Measurements from ENCODE around the gene PHKA1. TPM values are rescaled to one million over a fixed set of nuclear protein-coding genes. Genes with fewer than 3 reads are reported as not detected.

The PHKA1 gene
- total RNA-seq, 1 experiment from 2014 or later, result 15.3 TPM

- TF ChIP-seq, protein P1, sequence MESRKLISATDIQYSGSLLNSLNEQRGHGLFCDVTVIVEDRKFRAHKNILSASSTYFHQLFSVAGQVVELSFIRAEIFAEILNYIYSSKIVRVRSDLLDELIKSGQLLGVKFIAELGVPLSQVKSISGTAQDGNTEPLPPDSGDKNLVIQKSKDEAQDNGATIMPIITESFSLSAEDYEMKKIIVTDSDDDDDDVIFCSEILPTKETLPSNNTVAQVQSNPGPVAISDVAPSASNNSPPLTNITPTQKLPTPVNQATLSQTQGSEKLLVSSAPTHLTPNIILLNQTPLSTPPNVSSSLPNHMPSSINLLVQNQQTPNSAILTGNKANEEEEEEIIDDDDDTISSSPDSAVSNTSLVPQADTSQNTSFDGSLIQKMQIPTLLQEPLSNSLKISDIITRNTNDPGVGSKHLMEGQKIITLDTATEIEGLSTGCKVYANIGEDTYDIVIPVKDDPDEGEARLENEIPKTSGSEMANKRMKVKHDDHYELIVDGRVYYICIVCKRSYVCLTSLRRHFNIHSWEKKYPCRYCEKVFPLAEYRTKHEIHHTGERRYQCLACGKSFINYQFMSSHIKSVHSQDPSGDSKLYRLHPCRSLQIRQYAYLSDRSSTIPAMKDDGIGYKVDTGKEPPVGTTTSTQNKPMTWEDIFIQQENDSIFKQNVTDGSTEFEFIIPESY (IDR thresholded peaks at IDR 0.05; ENCODE audit: extremely low read depth, insufficient replicate concordance, low read length), result no peak
- no peak for TF ChIP-seq SP1 (IDR thresholded peaks at IDR 0.05; ENCODE audit: low read depth)
Observed at GRCh38 chrX:72694170-72694569, 19.9 kb downstream of the PHKA1 start (continued).

DNA sequence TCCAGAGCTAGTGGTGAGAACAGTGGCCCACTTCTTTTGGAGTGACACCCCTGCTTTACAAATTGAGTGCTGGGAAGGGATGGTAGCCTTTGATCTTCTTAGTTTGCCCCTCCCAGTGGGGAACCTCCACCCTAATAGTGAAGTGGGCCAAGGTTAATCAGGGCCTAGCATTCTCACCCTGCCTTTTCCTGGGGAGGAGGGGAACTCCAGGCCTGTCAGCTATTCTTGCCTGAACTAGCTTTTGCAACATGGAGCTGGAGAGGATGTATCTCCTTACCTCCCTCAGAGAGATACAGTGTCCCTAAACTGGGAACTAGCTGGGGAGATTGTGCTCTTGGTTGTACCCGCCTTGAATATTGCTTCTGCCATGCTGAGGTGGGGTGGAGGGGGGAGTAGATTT is 20.6 kb downstream of the PHKA1 start:
- Histone ChIP-seq H4K20me1 (ENCODE audit: insufficient read depth) (no peaks in the 10 kb centered on the region), H3K9ac (ENCODE audit: low read length) (no peak overlapping the region), H3K4me1 (ENCODE audit: control insufficient read depth in 1 of 2, insufficient read depth in 2 of 2, low read length in 2 of 2) (peaks cover 0 to 9% of the 10 kb centered on the region in 2 experiments; a peak in 2 of 4 replicates), H3K9me3 (ENCODE audit: control insufficient read depth in 1 of 2, insufficient read depth in 1 of 2, low read depth in 1 of 2, low read length in 2 of 2) (no peaks in the 10 kb centered on the region), H2AFZ (ENCODE audit: low read depth, low read length, poor library complexity, severe bottlenecking) (no peak overlapping the region), H3K79me2 (ENCODE audit: insufficient read depth, low read length) (no peaks in the 10 kb centered on the region), H3K9me2 (ENCODE audit: insufficient read depth) (no peaks in the 10 kb centered on the region), H3K4me2 (ENCODE audit: low read length) (no peak overlapping the region), H3K27me3 (ENCODE audit: insufficient read depth, low read length) (no peaks in the 10 kb centered on the region), H3K36me3 (ENCODE audit: control insufficient read depth in 1 of 2, insufficient read depth in 2 of 2, low read length in 2 of 2) (no peaks in the 10 kb centered on the region), H3K4me3 (replicated peaks in 1 of 2; ENCODE audit: low read depth in 1 of 2, low read length in 2 of 2) (no peak overlapping the region), H3K27ac (ENCODE audit: low read depth, low read length) (no peak overlapping the region)
- ChIA-PET CTCF (no interaction called here), POLR2A (no interaction called here), RAD21 (ENCODE audit: low non-redundant PET in 1 of 2, low total read pairs in 2 of 2, uncharacterized antibody in 2 of 2, unreplicated experiment in 2 of 2) (no interaction called here)
- BruUV-seq (replicated peaks), result no TSS peak
- TF ChIP-seq JUND (IDR thresholded peaks at IDR 0.05), result no peak
- TF ChIP-seq CBX3 (IDR thresholded peaks at IDR 0.05; ENCODE audit: low read depth), result no peak
- TF ChIP-seq FOSL1 (IDR thresholded peaks at IDR 0.05; ENCODE audit: low read depth), result no peak
- no peak for TF ChIP-seq POLR2AphosphoS5 (IDR thresholded peaks at IDR 0.05; ENCODE audit: low read depth, low read length)
- no peak for TF ChIP-seq CEBPB (IDR thresholded peaks at IDR 0.05; ENCODE audit: low read depth)
- no peak for TF ChIP-seq SRF (IDR thresholded peaks at IDR 0.05; ENCODE audit: low read depth)
- TF ChIP-seq, protein P2, sequence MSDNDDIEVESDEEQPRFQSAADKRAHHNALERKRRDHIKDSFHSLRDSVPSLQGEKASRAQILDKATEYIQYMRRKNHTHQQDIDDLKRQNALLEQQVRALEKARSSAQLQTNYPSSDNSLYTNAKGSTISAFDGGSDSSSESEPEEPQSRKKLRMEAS (IDR thresholded peaks at IDR 0.05), result no peak
- no peak for TF ChIP-seq RAD21 (IDR thresholded peaks at IDR 0.05; ENCODE audit: low read depth)
- intact Hi-C loops (cut with micrococcal nuclease), result no loop called here
- ATAC-seq (no peak), DNase-seq (ENCODE audit: low read depth, low spot score) (no peak)
